SK-MEL-5 (cell line): ENCODE measurements around the gene AGAP1. TPM values are rescaled to one million over a fixed set of nuclear protein-coding genes. Genes with fewer than 3 reads are reported as not detected.

Experiments used
- DNase-seq: peaks from one replicate; pipeline ENCODE4 v3.0.0-alpha.2; 2016; ENCODE audit warnings: low read depth, low spot score
- in situ Hi-C: cut with HindIII; loops from 2 replicates; pipeline ENCODE4 v1.10.0; 2016; ENCODE audit warnings: low sequenced_read_pairs, high pct_unique_total_duplicates, low pct_unique_long_range_greater_than_20kb
- total RNA-seq: library from RNA; depleted of rRNA; stranded (reverse); fragments of >200 nt; shearing (Covaris generic); gene quantifications from 2 replicates; pipeline ENCODE4 v1.2.3, GENCODE V29; 2014

Gene AGAP1
- total RNA-seq, 1 experiment from 2014 or later: 16.4 TPM

DNA sequence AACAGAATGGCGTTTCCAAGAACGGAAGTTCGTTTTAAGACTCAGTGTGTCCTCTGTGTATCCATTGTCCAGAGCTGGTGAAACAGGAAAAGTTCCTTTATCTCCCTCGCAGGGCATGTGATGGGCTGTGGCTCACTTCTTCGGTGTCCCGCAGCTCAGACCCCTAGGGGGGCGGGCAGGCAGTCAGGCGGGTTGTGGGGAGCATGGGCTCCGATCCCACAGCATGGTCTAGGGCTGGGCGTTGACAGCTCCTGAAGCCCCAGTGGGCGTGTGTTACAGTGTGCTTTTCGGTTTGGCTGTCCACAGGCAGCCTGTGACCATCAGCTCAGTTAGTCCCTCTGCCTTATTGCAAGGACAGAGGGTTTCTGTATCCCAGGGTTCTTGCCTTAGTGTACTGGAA lies 319.6 kb downstream of the AGAP1 start:
- DNase-seq: no peak
- in situ Hi-C loops: no loop called here

DNA sequence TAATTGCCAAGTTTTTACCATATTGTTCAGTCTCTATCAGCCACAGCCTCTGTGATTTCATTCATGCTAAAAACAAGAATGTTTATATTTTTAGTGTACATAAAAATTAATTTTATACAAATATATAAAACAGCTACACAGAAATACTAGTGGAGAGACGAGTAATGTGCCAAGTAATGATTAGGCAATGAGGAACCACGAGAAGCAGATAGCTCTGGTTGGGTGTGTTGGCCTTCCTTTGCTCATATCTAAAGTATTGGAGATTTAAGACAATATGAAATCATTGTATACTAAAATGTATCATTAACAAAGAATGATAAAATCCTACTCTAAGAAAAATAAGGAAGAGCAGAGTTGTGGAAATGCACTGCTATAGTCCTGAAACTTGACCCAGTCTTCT lies 326.7 kb downstream of the AGAP1 start:
- in situ Hi-C loops: no loop called here
- DNase-seq: no peak

DNA sequence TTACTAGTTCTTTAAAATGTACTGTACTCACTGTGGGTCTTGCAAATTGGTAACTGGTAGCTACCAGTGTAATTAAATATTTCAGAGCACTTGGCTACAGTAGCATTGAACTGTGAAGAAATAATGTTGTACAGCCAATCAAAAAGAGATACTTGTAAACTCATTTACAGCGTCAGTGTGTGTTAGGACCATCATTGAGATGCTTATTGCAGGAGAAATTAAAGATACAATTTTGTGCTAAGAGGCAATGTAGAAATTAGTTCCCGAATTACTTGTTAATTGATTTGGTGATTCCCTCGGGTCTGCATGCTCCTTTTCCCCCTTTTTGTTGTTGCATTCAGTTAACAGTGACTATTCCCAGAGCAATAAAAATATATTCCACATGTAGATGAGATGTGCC lies 330.5 kb downstream of the AGAP1 start:
- in situ Hi-C loops: no loop called here
- DNase-seq: no peak

DNA sequence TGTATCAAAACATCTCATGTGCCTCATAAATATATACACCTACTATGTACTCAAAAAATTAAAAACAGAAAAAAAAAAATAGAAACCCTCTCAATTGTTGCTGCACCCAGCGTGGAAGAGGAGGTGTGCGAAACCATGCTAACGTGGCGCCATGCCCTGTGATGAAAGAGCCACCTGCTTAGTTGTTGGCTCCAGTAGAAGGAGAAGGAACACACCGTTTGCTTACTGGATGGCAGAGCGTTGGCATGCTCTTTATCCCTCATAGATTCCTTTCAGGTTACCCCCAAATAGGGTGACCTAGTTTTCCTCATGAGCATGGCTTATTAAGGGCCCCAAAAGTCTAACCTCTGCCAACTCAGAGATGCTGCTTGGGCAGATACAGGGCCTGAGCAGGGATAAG lies 332.1 kb downstream of the AGAP1 start:
- no peak for DNase-seq
- in situ Hi-C loops: no loop called here

DNA sequence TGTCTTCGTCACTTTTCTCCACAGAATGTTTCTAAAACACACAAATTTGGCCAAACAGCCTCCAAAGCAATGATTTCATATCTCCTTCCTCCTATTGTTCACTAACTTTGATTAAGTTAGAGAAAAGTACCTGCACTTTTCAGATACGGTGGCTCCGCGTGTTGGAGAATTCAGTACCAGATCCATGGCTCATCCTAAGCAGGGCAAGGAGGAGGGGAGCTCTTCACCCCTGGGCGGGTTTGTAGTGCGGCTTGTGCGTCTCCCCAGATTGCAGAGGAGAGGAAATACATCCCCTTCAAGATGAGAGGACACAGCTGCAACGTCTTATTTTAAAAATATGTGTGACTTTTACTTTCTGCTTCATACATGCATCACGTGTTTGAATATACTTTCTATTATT lies 333.0 kb downstream of the AGAP1 start:
- DNase-seq: no peak
- in situ Hi-C loops: no loop called here

DNA sequence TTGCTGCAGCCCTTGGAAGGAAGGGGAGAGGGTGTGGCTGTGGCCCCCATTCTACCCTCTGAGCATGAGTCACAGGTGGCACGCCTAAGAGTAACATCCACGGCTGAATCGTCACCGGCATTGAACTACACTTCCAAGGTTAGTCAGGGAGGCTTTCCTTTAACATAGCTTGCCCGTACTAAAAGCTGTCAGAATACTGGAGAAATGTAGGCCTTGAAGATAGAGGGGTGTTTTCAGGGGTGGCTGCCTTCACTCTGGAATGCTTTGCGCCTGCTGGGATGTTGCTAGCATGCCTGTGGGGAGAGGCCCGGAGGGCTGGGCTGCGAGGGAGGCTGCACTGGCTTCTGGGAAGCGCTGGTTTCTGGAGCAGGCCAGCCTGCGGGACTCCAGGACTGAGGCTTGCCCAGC lies 333.7 kb downstream of the AGAP1 start:
- DNase-seq: no peak
- in situ Hi-C loops: no loop called here

DNA sequence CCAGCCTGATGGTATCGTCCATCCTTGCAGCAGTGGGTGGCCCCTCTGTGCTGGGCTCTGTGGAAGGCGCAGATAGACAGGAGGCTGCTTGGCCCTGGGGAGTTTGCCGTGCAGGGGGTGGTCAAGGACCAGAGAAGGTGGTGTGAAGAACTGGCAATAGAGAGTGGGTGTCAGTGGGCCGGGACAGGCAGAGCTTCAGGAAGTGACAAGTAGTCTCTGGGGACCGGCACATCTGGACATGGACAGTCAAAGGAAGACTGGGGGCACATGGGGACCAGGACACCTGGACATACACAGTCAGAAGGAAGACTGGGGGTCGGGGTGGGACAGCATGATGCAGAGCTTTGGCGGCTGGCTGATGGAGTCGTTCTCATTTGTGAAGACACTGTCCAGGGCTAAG lies 335.9 kb downstream of the AGAP1 start:
- in situ Hi-C loops: no loop called here
- DNase-seq: no peak

DNA sequence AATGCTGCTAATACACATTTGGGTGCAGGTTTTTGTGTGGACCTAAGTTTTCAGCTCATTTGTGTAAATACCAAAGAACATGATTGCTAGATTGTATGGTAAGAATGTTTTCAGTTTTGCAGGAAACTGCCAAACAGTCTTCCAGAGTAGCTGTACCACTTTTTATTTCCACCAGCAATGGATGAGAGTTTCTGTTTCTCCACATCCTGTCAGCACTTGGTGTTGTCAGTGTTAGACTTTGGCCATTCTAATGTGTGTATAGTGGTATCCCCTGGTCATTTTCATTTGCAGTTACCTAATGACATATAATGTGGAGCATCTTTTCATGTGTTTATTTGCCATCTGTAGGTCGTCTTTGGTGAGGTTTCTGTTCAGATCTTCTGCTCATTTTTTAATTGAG lies 337.9 kb downstream of the AGAP1 start:
- no peak for DNase-seq
- in situ Hi-C loops: no loop called here

DNA sequence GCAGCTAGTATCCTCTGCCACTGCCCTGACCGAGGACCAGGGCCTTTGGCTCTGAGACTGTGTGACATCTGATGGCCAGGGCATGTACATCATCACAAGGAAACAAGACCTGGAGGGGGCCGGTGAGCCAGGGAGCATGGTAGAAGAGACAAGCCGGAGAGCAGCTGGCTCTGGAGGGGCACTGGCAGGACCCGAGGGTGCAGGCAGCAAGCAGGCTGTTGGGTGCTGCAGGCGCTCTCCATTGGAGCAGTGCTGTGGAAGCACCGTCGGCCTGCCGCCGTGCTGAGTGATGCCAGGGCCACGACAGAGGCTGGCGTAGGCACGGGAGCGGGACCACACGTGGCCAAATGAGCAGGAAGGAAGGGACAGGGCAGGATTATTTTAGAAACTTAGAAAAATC lies 339.1 kb downstream of the AGAP1 start:
- in situ Hi-C loops: no loop called here
- no peak for DNase-seq

DNA sequence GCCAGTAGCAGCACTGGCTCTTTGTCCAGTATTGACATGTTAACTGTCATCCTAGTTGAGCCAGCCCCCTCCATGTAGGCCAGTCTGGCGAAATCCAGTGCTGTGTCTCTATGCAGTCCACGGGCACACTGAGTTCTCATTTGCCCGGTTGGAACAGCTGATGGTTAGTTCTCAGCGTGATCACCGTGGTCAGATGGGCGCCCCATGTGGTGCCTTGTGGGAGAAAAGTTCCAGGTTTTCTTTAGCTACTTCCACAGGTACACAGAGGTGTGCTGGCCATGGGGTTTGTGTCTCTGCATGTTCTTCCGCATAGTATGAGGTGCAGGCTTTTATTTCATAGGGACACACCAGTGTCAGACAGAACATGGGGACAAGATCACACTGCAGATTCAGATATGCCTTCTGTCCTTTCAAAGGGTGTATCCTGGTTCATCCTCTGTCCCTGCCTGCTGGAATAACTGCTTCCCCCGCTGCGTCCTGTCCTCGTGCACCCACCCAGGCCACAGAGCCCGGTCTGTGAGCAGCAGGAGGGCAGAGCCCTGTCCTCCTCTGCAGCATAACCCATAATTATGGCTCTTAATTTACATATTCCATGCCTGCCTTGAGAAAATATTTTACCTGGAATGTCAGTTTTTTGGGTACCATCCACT lies 340.3 kb downstream of the AGAP1 start:
- in situ Hi-C loops: no loop called here
- DNase-seq: peak; percentile 23

DNA sequence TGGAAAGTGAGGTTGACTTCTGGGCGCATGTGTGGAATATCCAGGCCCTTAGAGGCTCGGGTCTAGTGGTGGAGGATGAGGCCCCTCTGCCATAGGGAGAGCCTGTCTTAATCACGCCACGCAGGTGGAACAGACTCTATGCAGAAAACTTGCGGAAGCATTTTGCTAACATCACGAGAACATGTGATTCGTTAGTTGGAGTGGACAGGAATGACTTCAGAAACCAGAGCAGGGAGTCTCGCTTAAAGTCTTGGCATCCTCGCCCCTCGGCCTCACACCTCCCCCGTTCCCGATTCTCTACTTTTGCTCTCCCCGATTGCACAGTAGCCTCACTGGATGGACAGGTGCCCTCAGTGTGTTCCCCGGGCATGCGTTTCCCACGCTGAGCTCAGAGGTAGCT lies 340.9 kb downstream of the AGAP1 start:
- in situ Hi-C loops: no loop called here
- no peak for DNase-seq

DNA sequence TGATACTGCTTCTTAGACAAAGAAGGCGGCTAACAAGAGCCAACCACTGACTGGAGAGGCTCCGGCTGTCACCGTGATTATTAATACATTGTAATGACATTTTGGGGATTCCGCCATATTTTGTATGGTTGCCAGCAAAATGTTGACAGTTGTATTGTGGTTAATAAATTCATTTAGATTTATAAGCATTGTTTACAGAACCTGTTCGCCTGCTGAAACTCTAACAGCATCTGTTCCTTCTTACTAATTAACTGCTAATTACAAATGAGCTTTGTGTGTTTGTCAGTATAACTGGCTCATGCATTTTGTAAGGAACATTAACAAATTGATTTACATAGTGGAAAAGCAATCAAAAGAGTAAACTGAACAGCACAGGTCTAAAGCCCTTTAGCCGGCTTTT lies 342.0 kb downstream of the AGAP1 start:
- in situ Hi-C loops: no loop called here
- no peak for DNase-seq

DNA sequence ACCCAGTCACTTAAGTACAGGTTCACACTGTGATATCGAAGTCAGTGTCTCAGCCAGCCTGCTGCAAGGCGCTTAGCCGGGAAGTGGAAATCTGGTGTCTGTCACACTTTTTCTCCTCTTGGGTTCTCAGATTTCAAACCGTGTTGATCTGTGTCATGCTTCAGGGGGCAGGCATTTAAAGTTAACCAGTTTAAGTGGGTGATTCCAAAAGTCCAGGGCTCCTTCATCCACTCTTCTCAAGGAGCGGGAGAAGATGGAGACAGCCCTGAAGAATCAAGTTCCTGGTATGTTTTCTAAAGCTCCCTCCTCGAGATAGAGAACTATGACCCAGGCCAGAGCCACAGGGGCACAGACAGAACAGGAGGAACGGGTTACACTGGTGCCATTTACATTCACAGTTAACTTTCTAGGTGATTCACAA lies 342.7 kb downstream of the AGAP1 start:
- in situ Hi-C loops: no loop called here
- no peak for DNase-seq

DNA sequence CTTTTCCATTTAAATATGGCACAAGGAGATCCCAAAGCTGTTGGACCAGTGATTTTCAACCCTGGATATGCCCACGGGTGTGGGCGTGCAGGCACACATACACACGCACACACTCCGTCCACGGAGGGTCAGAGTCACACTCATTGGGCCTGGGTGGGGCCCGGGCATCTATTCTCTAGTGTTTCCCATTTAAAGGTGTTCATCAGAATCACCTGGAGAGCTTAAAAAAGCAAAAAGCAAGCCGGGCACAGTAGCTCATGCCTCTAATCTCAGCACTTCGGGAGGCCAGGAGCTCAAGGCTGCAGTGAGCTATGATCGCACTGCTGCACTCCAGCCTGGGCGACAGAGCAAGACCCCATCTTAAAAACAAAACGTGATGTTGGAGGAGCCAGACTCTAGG lies 345.4 kb downstream of the AGAP1 start:
- DNase-seq: no peak
- in situ Hi-C loops: no loop called here

DNA sequence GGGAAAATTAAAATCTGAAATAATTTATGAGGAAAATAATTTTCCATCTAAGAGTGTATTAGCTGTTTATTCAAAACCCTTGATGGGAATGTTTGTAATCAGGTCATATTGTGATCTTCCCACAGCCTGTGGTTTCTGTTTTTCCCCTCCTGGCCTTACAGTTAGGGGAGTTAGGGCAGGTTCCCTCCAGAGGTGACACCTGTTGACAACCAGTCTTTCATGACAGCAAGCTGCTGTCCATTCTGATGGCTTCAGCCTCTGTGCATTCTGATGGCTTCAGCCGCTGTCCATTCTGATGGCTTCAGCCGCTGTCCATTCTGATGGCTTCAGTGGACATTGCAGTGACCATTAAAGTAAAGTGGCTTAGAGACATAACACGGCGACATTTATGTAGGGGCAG lies 346.1 kb downstream of the AGAP1 start:
- no peak for DNase-seq
- in situ Hi-C loops: no loop called here

DNA sequence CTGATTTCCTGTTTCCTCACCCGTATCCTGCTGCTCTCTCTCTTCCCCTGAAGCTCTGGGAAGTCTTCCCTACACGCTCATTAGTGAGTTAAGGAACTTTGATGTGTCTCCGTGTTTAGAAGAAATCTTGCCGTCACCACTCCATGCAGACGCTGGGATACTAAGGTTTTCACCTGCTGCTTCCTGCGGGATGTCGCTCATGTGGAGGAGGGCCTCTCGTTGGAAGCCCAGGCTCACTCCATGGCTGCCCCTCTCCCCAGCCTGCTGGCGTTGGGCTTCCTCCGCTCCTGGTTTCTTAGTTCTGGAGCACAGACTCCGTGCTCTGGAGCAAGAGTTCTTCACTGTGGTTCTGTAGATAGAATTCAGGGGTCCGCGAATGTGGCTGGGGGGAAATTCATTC lies 348.0 kb downstream of the AGAP1 start:
- no peak for DNase-seq
- in situ Hi-C loops: no loop called here

DNA sequence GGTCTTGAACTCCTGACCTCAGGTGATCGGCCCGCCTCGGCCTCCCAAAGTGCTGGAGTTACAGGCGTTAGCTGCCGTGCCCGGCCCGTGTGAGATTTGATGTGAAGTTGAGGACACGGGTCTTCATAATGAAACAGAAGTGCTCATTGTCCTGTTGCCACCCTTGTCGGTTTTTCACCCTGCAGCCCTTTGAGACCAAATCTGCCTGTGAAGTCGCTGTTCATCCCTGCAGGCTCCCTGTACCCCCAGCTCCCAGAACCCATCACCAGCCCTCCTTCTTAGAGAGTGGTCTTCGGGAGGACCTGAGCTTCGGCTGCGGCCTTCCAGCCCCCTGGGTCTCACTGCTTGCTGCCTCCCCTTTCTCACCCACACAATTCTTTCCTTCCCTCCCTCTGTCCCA lies 349.1 kb downstream of the AGAP1 start:
- in situ Hi-C loops: no loop called here
- no peak for DNase-seq

DNA sequence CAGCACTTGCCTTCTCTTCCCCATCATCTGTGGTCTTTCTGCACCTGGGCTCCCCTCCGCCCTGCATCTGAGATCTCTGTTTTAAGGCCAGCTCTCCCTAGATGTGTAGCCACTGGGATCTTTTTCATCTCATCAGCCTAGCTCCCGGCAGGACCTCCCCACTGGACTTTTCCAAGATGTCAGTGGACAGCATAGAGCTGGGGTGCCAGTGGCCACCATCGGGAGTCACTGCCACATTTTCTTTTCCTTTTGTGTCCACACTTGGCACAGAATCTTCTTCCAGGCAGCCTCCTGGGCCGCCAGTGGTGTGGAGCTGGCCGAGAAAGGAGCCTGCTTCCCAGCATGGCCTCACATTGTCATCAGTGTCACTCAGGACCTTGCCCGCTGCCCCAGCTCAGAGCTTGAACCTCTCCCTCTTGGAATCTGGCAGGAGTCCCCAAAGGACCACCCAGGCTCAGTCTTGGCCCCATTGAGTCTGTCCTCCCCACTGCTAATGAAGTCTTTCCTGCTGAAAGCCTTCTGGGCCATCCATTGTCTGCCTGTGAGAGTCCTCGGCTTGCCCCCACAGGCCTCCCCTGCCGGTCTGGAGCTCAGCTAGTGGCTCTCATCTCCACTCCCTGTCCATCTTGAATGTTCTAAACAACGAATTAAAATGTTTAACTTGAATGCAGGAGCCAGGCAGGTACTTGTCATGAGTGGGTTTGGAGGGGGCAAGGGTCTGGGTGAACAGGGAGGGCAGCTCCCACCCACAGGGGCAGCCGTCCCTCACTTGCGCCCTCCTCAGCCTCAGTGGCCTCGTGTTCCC lies 349.9 kb downstream of the AGAP1 start:
- no peak for DNase-seq
- in situ Hi-C loops: no loop called here

DNA sequence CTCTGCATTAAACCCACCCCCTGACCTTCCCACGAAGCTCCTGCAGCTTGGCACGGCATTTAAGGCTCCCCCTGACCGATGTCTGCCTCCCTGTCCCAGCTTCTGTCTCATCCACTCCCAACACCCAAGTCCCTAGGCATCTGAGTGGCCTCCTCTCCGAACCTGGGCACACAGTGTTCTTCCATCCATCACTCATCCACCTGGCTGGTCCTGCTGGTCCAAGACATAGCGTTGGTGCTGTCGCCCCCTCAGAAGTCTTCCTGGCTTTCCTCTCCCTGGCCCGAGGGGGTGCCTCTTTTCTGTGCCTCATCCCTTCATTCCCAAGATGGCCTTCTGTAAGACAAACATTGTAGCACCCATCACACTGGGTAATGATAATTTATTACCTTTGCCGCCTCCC lies 350.7 kb downstream of the AGAP1 start:
- in situ Hi-C loops: no loop called here
- no peak for DNase-seq
